HEK293T (cell line): Measurements from ENCODE around the gene HSBP1.

Source experiments
- BHLHE40 ChIP-seq: fragments of 450-650 bp; IDR thresholded peaks from 2 replicates; pipeline ENCODE4 v1.6.1; 2016; ENCODE audit warnings: mild to moderate bottlenecking, moderate library complexity, borderline replicate concordance
- FOXA1 ChIP-seq: fragments of 450-650 bp; IDR thresholded peaks from 2 replicates; pipeline ENCODE4 v1.6.1; 2016; ENCODE audit warnings: mild to moderate bottlenecking
- FOXM1 ChIP-seq: fragments of 450-650 bp; IDR thresholded peaks from 2 replicates; pipeline ENCODE4 v1.6.1; 2017; ENCODE audit warnings: mild to moderate bottlenecking, borderline replicate concordance
- LEF1 ChIP-seq: fragments of 450-650 bp; IDR thresholded peaks from 2 replicates; pipeline ENCODE4 v1.6.1; 2017; ENCODE audit warnings: mild to moderate bottlenecking, borderline replicate concordance
- NFRKB ChIP-seq: fragments of 450-650 bp; IDR thresholded peaks from 2 replicates; pipeline ENCODE4 v1.6.1; 2016; ENCODE audit warnings: mild to moderate bottlenecking, moderate library complexity
- TARDBP ChIP-seq: fragments of 450-650 bp; IDR thresholded peaks from 2 replicates; pipeline ENCODE4 v1.6.1; 2016
- ZNF384 ChIP-seq: fragments of 450-650 bp; IDR thresholded peaks from 2 replicates; pipeline ENCODE4 v1.6.1; 2016

DNA sequence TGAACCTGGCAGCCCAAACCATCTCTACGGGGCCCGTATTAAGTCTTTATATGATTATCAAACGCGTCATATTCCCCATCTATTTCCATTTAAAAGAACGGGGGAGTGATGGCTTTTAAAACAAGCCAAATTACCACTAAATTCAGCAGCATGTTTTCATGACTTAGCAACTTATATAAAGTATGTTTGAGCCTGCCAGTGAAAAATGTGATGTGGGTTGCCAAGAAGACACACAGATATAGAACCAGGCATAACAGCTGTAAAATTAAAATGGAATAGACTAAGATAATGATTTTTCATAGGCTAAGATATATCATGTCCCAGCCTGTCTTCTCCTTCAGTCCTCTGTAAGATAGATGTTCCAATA is 44.8 kb upstream of the HSBP1 start:
- TF ChIP-seq FOXM1 (no peak), BHLHE40 (no peak), LEF1 (no peak), TARDBP (no peak), FOXA1 (no peak), NFRKB (no peak), ZNF384 (no peak)
